Prostate gland (tissue), 2 donors: ENCODE results near the gene TUNAR. TPM values are rescaled to one million over a fixed set of nuclear protein-coding genes. Genes with fewer than 3 reads are reported as not detected.

Experiments
- DNase-seq: peaks from one replicate; pipeline ENCODE4 v3.0.0-alpha.2; 2019; ENCODE audit warnings: low spot score
- H3K27ac ChIP-seq, 2 donors: fragments of 200-600 bp; sonication (generic); 2 replicates each; pipeline ENCODE4 v1.5.1; 2017 to 2019
- H3K27me3 ChIP-seq: fragments of 200-600 bp; sonication (generic); replicated peaks from 2 replicates; pipeline ENCODE4 v1.5.1; 2019; ENCODE audit not compliant: insufficient read depth
- H3K36me3 ChIP-seq, 2 donors: fragments of 200-600 bp; sonication (generic); 1 replicate in 1 of 2; 2 replicates in 1 of 2; pipeline versions ENCODE4 v1.5.1 to v1.8.1; 2017 to 2019
- H3K4me1 ChIP-seq: fragments of 200-600 bp; sonication (generic); replicated peaks from 2 replicates; pipeline ENCODE4 v1.5.1; 2019
- H3K4me3 ChIP-seq, 2 donors: fragments of 200-600 bp; sonication (generic); 2 replicates each; pipeline ENCODE4 v1.5.1; 2017 to 2019
- H3K9me3 ChIP-seq: fragments of 200-600 bp; sonication (generic); 2 replicates; pipeline ENCODE4 v1.5.1; 2017
- CTCF ChIP-seq, 4 experiments: fragments of 200-600 bp in 2 of 4; fragments of 450-650 bp in 2 of 4; sonication (generic) in 2 of 4; IDR thresholded peaks; 1 replicate in 3 of 4; 2 replicates in 1 of 4; pipeline ENCODE4 v1.5.1; 2016 to 2019; ENCODE audit warnings: antibody characterized with exemption in 4 of 4, mild to moderate bottlenecking in 2 of 4, moderate library complexity in 2 of 4
- POLR2A ChIP-seq: fragments of 450-650 bp; IDR thresholded peaks from one replicate; pipeline ENCODE4 v1.6.1; 2016; ENCODE audit warnings: antibody characterized with exemption, mild to moderate bottlenecking
- POLR2AphosphoS5 ChIP-seq: sonication (generic); formaldehyde crosslinking; IDR thresholded peaks from one replicate; pipeline ENCODE4 v1.6.1; 2017; ENCODE audit warnings: antibody characterized with exemption
- WGBS: methylation state at CpG from one replicate; pipeline ENCODE4 v1.1.5; 2018; 5-methylcytosine and 5-hydroxymethylcytosine counted together
- intact Hi-C: fragments of 100-400 bp; cut with DNase I; formaldehyde crosslinking; loops from one replicate; pipeline ENCODE4 v1.14.2; 2022
- total RNA-seq, 2 donors: library from RNA; depleted of rRNA; stranded (reverse); fragments of >200 nt; gene quantifications; one replicate each; pipeline ENCODE4 v1.1.0, GENCODE V29; 2016

The TUNAR gene
- total RNA-seq, 2 donors from 2014 or later: 1.9 TPM; not detected in 1

GRCh38 chr14:95941897-95942296 lies 65.3 kb downstream of the TUNAR start:
- 25% methylated on average over 2 of the region's 2 CpGs for WGBS
- intact Hi-C loops: no loop called here

GRCh38 chr14:95943699-95944098 lies 67.1 kb downstream of the TUNAR start:
- no peak for TF ChIP-seq POLR2A
- no peak for TF ChIP-seq CTCF (IDR thresholded peaks at IDR 0.05)
- TF ChIP-seq POLR2AphosphoS5: no peak
- Histone ChIP-seq H3K9me3 (no peaks in the 10 kb centered on the region), H3K36me3 (no peaks in the 10 kb centered on the region), H3K4me3 (no peak overlapping the region), H3K27me3 (no peaks in the 10 kb centered on the region), H3K27ac (no peak overlapping the region), H3K4me1 (no peaks in the 10 kb centered on the region)
- DNase-seq: no peak
- intact Hi-C loops: no loop called here
- WGBS: 20% methylated on average over 4 of the region's 4 CpGs

More at GRCh38 chr14:95941897-95942296, 65.3 kb downstream of the TUNAR start:
- Histone ChIP-seq H3K27me3 (no peaks in the 10 kb centered on the region), H3K4me3 (no peak overlapping the region), H3K36me3 (no peaks in the 10 kb centered on the region), H3K4me1 (no peaks in the 10 kb centered on the region), H3K9me3 (no peaks in the 10 kb centered on the region), H3K27ac (no peak overlapping the region)
- no peak for DNase-seq
- TF ChIP-seq POLR2AphosphoS5 (no peak), CTCF (IDR thresholded peaks at IDR 0.05) (no peak), POLR2A (no peak)

- Histone ChIP-seq H3K4me1 (no peaks in the 10 kb centered on the region), H3K36me3 (no peaks in the 10 kb centered on the region), H3K27ac (no peak overlapping the region), H3K9me3 (no peaks in the 10 kb centered on the region), H3K4me3 (no peak overlapping the region), H3K27me3 (no peaks in the 10 kb centered on the region)
- 49% methylated on average over 6 of the region's 6 CpGs for WGBS
- no peak for TF ChIP-seq CTCF (IDR thresholded peaks at IDR 0.05)
- TF ChIP-seq POLR2AphosphoS5: no peak
- no peak for TF ChIP-seq POLR2A
- intact Hi-C loops: no loop called here
- no peak for DNase-seq
Measured at GRCh38 chr14:95944462-95944861, 67.8 kb downstream of the TUNAR start.

- H3K4me3 ChIP-seq: no peak overlapping the region
- no peaks in the 10 kb centered on the region for H3K4me1 ChIP-seq
- H3K27me3 ChIP-seq: no peaks in the 10 kb centered on the region
- DNase-seq: no peak
- no peaks in the 10 kb centered on the region for H3K36me3 ChIP-seq
- H3K27ac ChIP-seq: no peak overlapping the region
- no peaks in the 10 kb centered on the region for H3K9me3 ChIP-seq
- WGBS: 47% methylated on average over 1 of the region's 1 CpG
- TF ChIP-seq POLR2A (no peak), CTCF (IDR thresholded peaks at IDR 0.05) (no peak), POLR2AphosphoS5 (no peak)
- intact Hi-C loops: no loop called here
Measured at GRCh38 chr14:95946867-95947266, 70.2 kb downstream of the TUNAR start.

- WGBS: 10% methylated on average over 2 of the region's 2 CpGs
- TF ChIP-seq POLR2A: no peak
- TF ChIP-seq POLR2AphosphoS5: no peak
- H3K9me3 ChIP-seq: no peaks in the 10 kb centered on the region
- H3K27me3 ChIP-seq: no peaks in the 10 kb centered on the region
- H3K4me3 ChIP-seq: no peak overlapping the region
- no peaks in the 10 kb centered on the region for H3K36me3 ChIP-seq
- no peak for DNase-seq
- intact Hi-C loops: no loop called here
- no peaks in the 10 kb centered on the region for H3K4me1 ChIP-seq
- no peak overlapping the region for H3K27ac ChIP-seq
Measured at GRCh38 chr14:95948558-95948981, 71.9 kb downstream of the TUNAR start.
